Activated CD4-positive, alpha-beta T cell treated with anti-CD3 and anti-CD28 coated beads for 48 hours (primary cell): Measurements from ENCODE around the gene UBXN10.
A peak's percentile ranks its signal among the peaks of the same experiment; 100 is the strongest.

ENCODE experiments used
- DNase-seq: peaks from one replicate; pipeline ENCODE4 v3.0.0-alpha.2; 2020

Gene UBXN10

GRCh38 chr1:20184481-20184900 lies 1.4 kb upstream of the UBXN10 start:
- peak; percentile 18 for DNase-seq

- peak; percentile 80 for DNase-seq
Observed at GRCh38 chr1:20184997-20185833, 681 bp upstream of the UBXN10 start.

DNA sequence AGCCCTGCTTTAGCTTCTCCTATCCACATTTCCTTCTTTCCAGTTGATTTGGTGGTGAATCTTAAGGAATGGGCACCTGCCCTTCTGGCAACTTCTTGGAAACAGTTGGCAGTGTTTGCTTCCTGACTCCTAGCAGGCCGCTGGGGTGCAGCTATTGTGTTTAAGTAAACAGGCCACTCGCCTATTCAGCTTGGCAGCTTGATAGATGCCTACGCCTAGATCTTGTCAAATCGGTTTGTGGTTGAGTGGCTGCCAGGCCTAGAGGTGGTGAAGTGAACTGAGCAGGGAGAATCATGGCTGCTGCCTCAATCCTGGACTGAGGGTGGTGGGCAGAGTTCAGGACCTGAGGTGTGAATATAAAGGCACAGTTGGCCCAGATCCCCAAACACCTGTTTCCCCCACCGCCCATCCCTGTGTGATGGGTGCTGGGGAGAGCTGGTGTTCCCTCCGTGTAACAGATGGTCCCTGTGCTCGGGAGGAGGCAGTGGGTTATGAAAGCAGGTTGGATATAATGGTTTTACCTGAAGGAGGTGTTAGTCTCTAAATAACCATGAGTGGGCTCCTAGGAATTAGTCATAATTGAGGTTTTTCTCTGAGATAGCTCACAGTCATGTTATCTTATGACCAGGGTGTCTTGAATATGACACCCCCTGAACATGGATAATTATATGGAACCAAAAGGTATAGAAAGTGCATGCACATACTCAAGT lies 1.4 kb downstream of the UBXN10 start:
- DNase-seq, result peak; percentile 65

DNA sequence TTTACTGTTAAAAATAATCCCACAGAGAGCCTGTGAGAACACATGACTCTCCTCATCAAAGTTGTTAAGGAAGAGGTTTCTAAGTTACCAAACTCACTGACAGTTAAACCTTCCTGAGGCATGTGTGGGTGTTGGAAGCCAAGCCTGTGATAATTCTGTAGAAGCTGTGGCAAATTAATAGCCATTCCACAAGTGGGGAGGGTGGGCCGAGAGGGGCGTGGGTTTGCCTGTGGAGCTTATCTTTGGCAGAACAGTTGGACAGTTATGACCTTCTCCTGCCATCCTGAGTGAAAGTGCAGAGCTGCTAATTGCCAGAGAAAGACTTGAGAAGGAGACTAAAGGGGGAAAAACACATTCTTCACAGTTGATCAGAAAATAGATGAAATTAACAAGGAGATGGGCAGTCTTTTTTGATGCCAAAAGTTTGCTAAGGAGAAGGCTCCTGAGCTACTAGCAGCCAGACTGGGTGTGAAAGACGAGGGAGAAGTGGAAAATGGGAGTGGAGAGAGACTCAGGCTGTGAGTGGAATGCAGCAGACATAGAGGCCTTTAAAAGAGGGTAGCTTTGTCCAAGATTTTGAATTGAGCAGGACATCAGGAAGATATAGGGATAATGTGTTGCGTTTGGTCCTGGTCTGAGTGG lies 2.0 kb downstream of the UBXN10 start:
- DNase-seq, result no peak

- no peak for DNase-seq
Observed at GRCh38 chr1:20188455-20188817, 2.5 kb downstream of the UBXN10 start.

DNA sequence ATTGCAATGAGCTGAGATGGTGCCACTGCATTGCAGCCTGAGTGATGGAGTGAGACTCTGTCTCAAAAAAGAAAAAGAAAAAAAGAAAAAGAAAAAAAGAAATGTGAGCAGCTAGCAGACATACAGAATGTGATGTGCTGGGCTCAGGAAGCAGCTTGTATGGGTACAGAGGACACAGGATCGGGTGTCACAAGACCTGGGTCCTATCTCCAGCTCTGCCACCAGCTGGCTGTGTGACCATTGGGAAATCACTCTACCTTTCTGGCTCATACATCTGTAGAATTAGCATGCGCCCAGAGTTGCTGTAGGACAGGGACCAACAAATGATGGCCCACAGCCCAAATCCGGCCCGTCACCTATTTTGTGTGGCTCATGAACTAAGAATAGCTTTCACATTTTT lies 3.8 kb downstream of the UBXN10 start:
- DNase-seq, result no peak

- no peak for DNase-seq
Observed at GRCh38 chr1:20190256-20191160, 4.6 kb downstream of the UBXN10 start.

DNA sequence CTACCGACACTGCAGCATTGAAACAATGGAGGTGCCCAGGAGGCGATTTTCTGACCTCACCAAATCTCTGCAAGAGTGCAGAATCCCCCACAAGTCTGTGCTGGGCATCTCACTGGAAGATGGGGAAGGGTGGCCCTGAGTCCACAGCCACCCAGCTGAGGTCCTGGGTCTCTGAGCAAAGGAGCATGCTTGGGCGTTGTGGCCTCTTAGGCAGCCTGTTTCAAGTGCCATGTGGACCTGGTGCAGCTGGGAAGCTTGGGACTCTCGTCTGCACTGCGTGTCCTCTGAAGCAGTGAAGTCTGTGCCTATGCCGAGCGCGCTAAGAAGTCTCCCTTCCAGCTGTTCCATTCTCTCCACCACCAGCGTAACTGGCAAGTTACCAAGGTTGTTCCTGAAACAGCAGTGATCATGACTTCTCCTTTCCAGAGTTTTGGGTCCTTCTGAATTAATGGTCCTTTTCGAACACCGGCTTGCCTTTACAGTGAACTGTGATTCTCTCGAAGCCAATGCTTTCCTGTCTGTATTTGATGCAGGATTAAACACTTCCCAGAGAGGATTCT lies 5.5 kb downstream of the UBXN10 start:
- DNase-seq, result no peak

GRCh38 chr1:20192364-20192763 lies 6.5 kb downstream of the UBXN10 start:
- no peak for DNase-seq

GRCh38 chr1:20192871-20193411 lies 7.0 kb downstream of the UBXN10 start:
- no peak for DNase-seq

- DNase-seq, result no peak
Observed at GRCh38 chr1:20194224-20194623, 8.3 kb downstream of the UBXN10 start.

DNA sequence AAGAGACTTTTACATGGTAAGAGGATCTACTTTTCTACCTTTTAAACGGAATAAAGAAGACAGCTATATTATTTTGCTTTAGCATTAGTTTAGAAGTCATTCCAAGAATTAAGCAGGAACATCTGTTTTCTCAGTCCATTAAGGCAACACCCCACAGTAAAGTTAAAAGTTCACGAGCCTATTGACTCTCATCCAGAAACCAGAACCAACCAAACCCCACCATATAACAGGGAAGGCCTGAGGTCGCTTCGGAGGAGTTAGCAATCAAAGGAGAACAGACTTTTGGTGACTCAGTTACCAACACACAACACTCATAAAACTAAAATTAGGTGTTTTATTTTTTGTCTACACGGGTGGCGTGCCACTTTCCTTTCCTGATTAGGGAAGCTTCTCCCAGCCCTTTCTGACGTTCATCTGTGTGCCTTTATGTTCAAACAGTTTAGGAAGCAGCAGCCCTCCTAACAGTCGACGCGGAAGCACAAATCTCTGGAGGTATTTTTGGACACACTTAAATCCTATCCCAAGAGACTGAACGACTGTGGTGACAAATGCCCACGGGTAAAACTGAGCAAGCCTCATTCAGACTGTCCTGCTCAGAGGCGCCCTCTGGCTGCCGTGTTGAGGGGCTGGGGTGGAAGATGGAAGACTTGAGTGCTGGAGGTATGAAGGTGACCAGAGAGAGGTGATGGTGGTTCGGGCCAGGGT lies 9.0 kb downstream of the UBXN10 start:
- DNase-seq, result peak; percentile 86

DNA sequence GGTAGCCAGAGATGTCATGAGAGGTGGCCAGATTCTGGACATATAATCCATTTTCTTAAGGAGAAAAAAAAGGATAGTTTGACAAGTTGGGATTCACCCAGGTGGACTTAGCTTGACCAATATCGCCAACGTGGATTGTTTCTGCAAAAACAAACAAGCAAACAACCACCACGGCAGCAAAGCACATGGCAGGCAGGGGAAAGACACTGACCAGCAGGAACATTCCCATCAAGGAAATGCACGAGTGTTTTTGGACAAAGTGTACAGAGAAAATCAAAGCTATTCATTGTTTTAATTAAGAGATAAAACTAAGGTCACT lies 9.5 kb downstream of the UBXN10 start:
- DNase-seq, result no peak

DNA sequence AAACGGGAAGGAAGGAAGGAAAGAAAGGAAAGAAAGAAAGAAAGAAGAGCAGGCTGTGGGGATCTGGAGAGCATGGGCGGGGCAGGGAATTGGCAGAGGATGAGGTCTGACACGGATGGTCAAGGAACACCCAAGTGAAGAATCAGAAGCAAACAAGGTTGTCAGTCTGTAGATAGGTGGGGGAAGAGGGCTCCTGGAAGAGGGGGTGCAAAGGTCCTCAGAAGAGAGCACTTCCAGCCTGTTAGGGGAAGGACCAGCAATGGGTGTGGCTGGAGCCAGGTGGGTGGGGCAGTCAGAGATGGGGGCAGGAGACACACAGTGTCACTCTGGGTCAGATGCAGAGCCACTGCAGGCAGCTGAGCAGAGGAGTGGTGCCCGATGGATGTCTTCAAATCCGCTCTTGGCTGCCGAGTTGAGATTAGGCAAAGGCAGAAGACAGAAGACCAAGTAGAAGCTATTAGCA lies 11.5 kb downstream of the UBXN10 start:
- DNase-seq, result no peak

DNA sequence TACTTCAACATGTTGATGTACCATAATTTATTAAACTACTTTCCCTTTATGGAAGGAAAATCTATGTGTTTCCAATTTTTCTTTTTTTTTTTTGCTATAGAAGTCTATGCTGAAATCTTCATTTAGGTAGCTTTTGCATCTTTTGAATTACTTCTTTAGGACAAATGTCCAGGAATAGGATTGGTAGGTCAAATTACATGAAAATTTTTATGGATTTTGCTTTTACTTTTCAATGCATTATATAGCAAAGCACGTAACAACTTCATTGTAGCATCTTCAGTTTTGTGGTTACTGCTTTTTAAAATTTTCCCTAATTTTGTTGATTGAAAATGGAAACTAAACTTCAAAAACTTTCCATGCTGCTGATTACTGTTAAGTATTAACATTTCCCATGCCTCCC lies 12.4 kb downstream of the UBXN10 start:
- no peak for DNase-seq

DNA sequence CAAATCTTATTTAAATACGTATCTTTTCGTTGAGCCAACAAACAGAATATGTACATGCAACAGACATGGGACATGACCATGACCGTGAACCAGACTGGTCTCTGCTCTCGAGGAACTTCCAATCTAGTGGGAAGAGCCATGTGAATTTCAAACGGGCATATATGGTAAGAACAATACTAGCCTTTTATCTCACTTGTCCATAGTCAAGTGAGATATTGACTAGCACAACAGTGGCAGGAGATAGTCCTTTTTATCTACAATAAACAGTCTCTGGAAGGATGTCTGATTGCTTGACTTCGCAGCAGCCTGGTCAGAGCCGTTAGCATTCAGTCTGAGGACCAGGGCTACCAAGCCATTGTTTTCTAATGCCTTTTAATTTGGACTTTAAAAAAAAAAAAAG lies 13.0 kb downstream of the UBXN10 start:
- DNase-seq, result no peak

DNA sequence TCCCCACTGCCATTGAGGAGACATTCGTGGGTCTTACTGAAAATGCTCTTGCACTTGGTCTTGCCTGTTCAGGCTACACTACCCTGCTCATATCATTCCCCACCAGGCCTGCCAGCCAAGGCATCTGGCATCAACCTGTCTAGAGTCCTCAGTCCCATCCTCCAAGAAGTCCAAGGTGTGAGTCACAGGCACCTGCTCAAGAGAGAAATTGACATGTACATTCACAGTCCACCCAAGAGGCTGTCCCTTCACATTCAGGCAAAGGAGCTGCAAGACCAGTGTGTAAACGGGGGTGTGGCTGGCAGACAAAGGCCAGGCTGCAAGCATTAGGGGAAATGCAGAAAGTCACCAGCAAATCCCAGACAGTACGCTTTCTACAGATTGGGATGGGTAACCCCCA lies 13.5 kb downstream of the UBXN10 start:
- DNase-seq, result no peak

GRCh38 chr1:20199840-20200239 lies 13.9 kb downstream of the UBXN10 start:
- no peak for DNase-seq

- DNase-seq, result no peak
Observed at GRCh38 chr1:20200966-20201365, 15.1 kb downstream of the UBXN10 start.

DNA sequence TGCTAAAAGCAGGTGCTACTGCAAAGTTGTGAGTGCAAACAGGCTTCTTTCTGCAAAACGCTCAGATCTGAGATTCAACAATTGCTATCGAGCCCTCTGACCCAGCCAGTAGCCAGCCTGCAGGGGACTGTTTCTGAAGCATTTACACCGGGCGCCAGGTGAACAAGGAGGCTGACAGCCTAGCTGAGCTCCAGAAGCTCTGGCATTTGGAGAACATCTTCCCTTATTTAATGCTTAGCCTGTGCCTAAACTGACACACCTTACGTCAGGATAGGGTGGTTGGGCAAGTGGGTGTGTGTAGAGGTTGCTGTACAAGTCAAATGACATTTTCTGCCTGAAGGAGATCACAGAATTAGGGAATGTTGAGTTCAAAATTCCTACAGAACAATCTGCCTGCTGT lies 16.3 kb downstream of the UBXN10 start:
- DNase-seq, result no peak

- no peak for DNase-seq
Observed at GRCh38 chr1:20207546-20207945, 21.6 kb downstream of the UBXN10 start.

DNA sequence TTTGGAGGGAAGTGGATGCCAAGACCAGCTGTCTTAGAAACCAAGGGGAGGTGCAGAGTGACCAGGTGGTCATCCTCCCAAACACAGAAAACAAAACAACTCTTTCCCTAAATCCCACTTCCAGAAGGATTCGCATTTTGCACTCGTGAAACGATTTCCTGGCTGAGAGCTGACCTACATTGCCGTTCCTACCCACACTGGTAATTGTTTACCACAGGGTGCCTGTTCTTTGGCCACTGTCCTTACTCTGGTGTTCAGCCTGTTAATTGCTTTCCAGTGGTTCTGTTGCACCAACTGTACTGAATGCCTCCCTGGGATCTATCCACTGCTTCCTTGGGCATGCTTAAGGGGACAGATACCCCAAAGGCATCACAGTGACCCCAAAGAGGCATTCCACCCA lies 23.6 kb downstream of the UBXN10 start:
- DNase-seq, result no peak
